LNCAP (cell line): ENCODE measurements around the gene SLC35F6.

ENCODE experiments used
- CTCF ChIP-seq: fragments of 450-650 bp; IDR thresholded peaks from 2 replicates; pipeline ENCODE4 v1.5.1; 2017; ENCODE audit warnings: mild to moderate bottlenecking

Gene SLC35F6

GRCh38 chr2:26818972-26819371, 54.9 kb downstream of the SLC35F6 start:
- TF ChIP-seq CTCF, result no peak

- no peak for TF ChIP-seq CTCF
Observed at GRCh38 chr2:26820932-26821331, 56.8 kb downstream of the SLC35F6 start.

- TF ChIP-seq CTCF, result no peak
Observed at GRCh38 chr2:26822877-26823276, 58.8 kb downstream of the SLC35F6 start.
